NCI-H1092 treated with DMSO at 0.1 percent for 48 hours (cell line): Measurements from ENCODE around the gene CDC20B.
"Not testable (repeated sequence)": the region's sequence is repeated elsewhere in the genome, so short reads cannot be mapped to it uniquely, and the experiment has no call there.

Source experiments
- DNase-seq: peaks from one replicate; lab custom pipeline; 2025; lab: John Stamatoyannopoulos, UW

The CDC20B gene

GRCh38 chr5:55104036-55104772 is 68.8 kb downstream of the CDC20B start:
- no peak for DNase-seq

- DNase-seq = no peak
Observed at GRCh38 chr5:55102348-55102747, 70.6 kb downstream of the CDC20B start, which contains the start of gene GZMA. Gene GZMA (plus strand): TSS chr5:55102646. CDS start chr5:55102683, 37 bp downstream.

- no peak for DNase-seq
Observed at GRCh38 chr5:55101556-55102276, 71.3 kb downstream of the CDC20B start.

- DNase-seq = not testable (repeated sequence)
Observed at GRCh38 chr5:55101148-55101547, 71.8 kb downstream of the CDC20B start.

- DNase-seq = no peak
Observed at GRCh38 chr5:55096861-55097260, 76.1 kb downstream of the CDC20B start.

GRCh38 chr5:55096182-55096581 is 76.8 kb downstream of the CDC20B start:
- no peak for DNase-seq

GRCh38 chr5:55091011-55091410 is 82.0 kb downstream of the CDC20B start:
- not testable (repeated sequence) for DNase-seq

- DNase-seq = not testable (repeated sequence)
Observed at GRCh38 chr5:55089301-55089700, 83.7 kb downstream of the CDC20B start.

GRCh38 chr5:55081541-55081940 is 91.4 kb downstream of the CDC20B start:
- no peak for DNase-seq

- no peak for DNase-seq
Observed at GRCh38 chr5:55073211-55073610, 99.8 kb downstream of the CDC20B start.

GRCh38 chr5:55072666-55073065 is 100.3 kb downstream of the CDC20B start:
- no peak for DNase-seq

- DNase-seq = no peak
Observed at GRCh38 chr5:55071413-55071812, 101.6 kb downstream of the CDC20B start.

- DNase-seq = no peak
Observed at GRCh38 chr5:55070968-55071367, 102.0 kb downstream of the CDC20B start.

- DNase-seq = no peak
Observed at GRCh38 chr5:55066277-55066676, 106.7 kb downstream of the CDC20B start.

- no peak for DNase-seq
Observed at GRCh38 chr5:55064523-55064922, 108.5 kb downstream of the CDC20B start.

- no peak for DNase-seq
Observed at GRCh38 chr5:55063899-55064298, 109.1 kb downstream of the CDC20B start.

GRCh38 chr5:55063220-55063863 is 109.6 kb downstream of the CDC20B start:
- no peak for DNase-seq
